HCT116 (cell line): ENCODE measurements around the gene ARMS2. TPM values are rescaled to one million over a fixed set of nuclear protein-coding genes. Genes with fewer than 3 reads are reported as not detected.

ENCODE experiments used
- ATAC-seq: fragments of 200-7000 bp; cut with Tn5 transposase; 2 replicates; pipeline ENCODE4 v1.9.1; 2020; ENCODE audit warnings: mild to moderate bottlenecking, moderate library complexity
- BruUV-seq: library from RNA; stranded (reverse); fragments of 400-500 nt; replicated peaks from 2 replicates; lab custom pipeline; 2021; lab: Mats Ljungman, UMichigan
- CTCF ChIA-PET: fragments of 300-600 bp; sonication (Branson Sonifier 250); formaldehyde crosslinking; loops from one replicate; lab custom pipeline; 2021; ENCODE audit warnings: antibody characterized with exemption; lab: Charles Lee
- POLR2A ChIA-PET: fragments of 300-600, 350-600 bp; sonication (Branson Sonifier 250); formaldehyde crosslinking; loops from one replicate; lab custom pipeline; 2021; ENCODE audit warnings: antibody characterized with exemption; lab: Charles Lee
- RAD21 ChIA-PET, 2 experiments: fragments of 300-600 bp; sonication (Branson Sonifier 250); formaldehyde crosslinking; loops; one replicate each; lab custom pipeline; 2023; ENCODE audit warnings: low total read pairs in 2 of 2; ENCODE audit not compliant: uncharacterized antibody in 2 of 2, unreplicated experiment in 2 of 2, low non-redundant PET in 1 of 2; lab: Charles Lee
- DNase-seq: peaks from one replicate; pipeline ENCODE4 v3.0.0-alpha.2; 2010; ENCODE audit warnings: low read depth, low spot score
- H2AFZ ChIP-seq: fragments of 200-600 bp; shearing (Covaris generic), sonication (generic); 2 replicates; pipeline ENCODE4 v1.6.1; 2017; ENCODE audit warnings: low read depth, mixed run types, mixed read lengths, antibody characterized with exemption, low read length; ENCODE audit not compliant: poor library complexity, severe bottlenecking
- H3K27ac ChIP-seq: 2 replicates; pipeline ENCODE4 v1.5.1; 2012; ENCODE audit warnings: low read depth, low read length
- H3K27me3 ChIP-seq: fragments of 200-600 bp; sonication (generic); 2 replicates; pipeline ENCODE4 v1.6.1; 2016; ENCODE audit warnings: mixed run types, low read length, mixed read lengths; ENCODE audit not compliant: insufficient read depth
- H3K36me3 ChIP-seq, 2 experiments: fragments of 200-500 bp in 1 of 2; fragments of 200-600 bp in 1 of 2; sonication (Bioruptor generic) in 1 of 2; sonication (generic) in 1 of 2; 2 replicates each; pipeline versions ENCODE4 v1.5.1 to v1.6.1; 2014 to 2016; ENCODE audit warnings: low read length in 2 of 2, inconsistent platforms in 1 of 2, mixed read lengths in 1 of 2, mixed run types in 1 of 2; ENCODE audit not compliant: insufficient read depth in 2 of 2, control insufficient read depth in 1 of 2
- H3K4me1 ChIP-seq, 2 experiments: fragments of 200-600 bp in 1 of 2; sonication (generic) in 1 of 2; 2 replicates each; pipeline versions ENCODE4 v1.5.1 to v1.6.1; 2012 to 2017; ENCODE audit warnings: low read length in 2 of 2, inconsistent platforms in 1 of 2, mild to moderate bottlenecking in 1 of 2, mixed read lengths in 1 of 2, mixed run types in 1 of 2, moderate library complexity in 1 of 2; ENCODE audit not compliant: insufficient read depth in 2 of 2, control insufficient read depth in 1 of 2
- H3K4me2 ChIP-seq: fragments of 200-600 bp; sonication (generic); 2 replicates; pipeline ENCODE4 v1.6.1; 2017; ENCODE audit warnings: mixed run types, low read length, mixed read lengths
- H3K4me3 ChIP-seq, 2 experiments: fragments of 200-600 bp in 1 of 2; sonication (generic) in 1 of 2; replicated peaks in 1 of 2; 2 replicates each; pipeline ENCODE4 v1.5.1; 2011 to 2016; ENCODE audit warnings: low read length in 2 of 2, control low read depth in 1 of 2, low read depth in 1 of 2, mild to moderate bottlenecking in 1 of 2, mixed read lengths in 1 of 2, mixed run types in 1 of 2
- H3K79me2 ChIP-seq: fragments of 200-600 bp; sonication (generic); 2 replicates; pipeline ENCODE4 v1.6.1; 2017; ENCODE audit warnings: mild to moderate bottlenecking, mixed run types, low read length, moderate library complexity, mixed read lengths; ENCODE audit not compliant: insufficient read depth
- H3K9ac ChIP-seq: fragments of 200-600 bp; sonication (generic); 2 replicates; pipeline ENCODE4 v1.6.1; 2016; ENCODE audit warnings: low read length, mixed read lengths
- H3K9me2 ChIP-seq: fragments of 200-600 bp; sonication (generic), shearing (Covaris generic); 2 replicates; pipeline ENCODE4 v1.6.1; 2017; ENCODE audit warnings: mixed run types, mild to moderate bottlenecking, moderate library complexity; ENCODE audit not compliant: insufficient read depth
- H3K9me3 ChIP-seq, 2 experiments: fragments of 200-500 bp in 1 of 2; fragments of 200-600 bp in 1 of 2; sonication (Bioruptor generic) in 1 of 2; sonication (generic) in 1 of 2; 2 replicates each; pipeline ENCODE4 v1.6.1; 2014 to 2017; ENCODE audit warnings: low read length in 2 of 2, mixed read lengths in 2 of 2, inconsistent platforms in 1 of 2, low read depth in 1 of 2, mild to moderate bottlenecking in 1 of 2, mixed run types in 1 of 2, moderate library complexity in 1 of 2; ENCODE audit not compliant: control insufficient read depth in 1 of 2, insufficient read depth in 1 of 2
- H4K20me1 ChIP-seq: fragments of 200-600 bp; sonication (generic), shearing (Covaris generic); 2 replicates; pipeline ENCODE4 v1.6.1; 2017; ENCODE audit warnings: mixed run types, mild to moderate bottlenecking, moderate library complexity; ENCODE audit not compliant: insufficient read depth
- ATF3 ChIP-seq: IDR thresholded peaks from 2 replicates; pipeline ENCODE4 v1.6.1; 2012
- CEBPB ChIP-seq: IDR thresholded peaks from 2 replicates; pipeline ENCODE4 v1.6.1; 2012; ENCODE audit warnings: low read depth
- CTCF ChIP-seq, 3 experiments: fragments of 200-600 bp in 1 of 3; sonication (generic) in 1 of 3; IDR thresholded peaks in 2 of 3; conservative IDR thresholded peaks in 1 of 3; 2 replicates each; pipeline ENCODE4 v1.5.1; 2012 to 2017; ENCODE audit warnings: low read depth in 2 of 3, low read length in 2 of 3, antibody characterized with exemption in 1 of 3, borderline replicate concordance in 1 of 3, control low read depth in 1 of 3, mild to moderate bottlenecking in 1 of 3, mixed read lengths in 1 of 3, mixed run types in 1 of 3, moderate library complexity in 1 of 3; ENCODE audit not compliant: insufficient read depth in 1 of 3
- EGR1 ChIP-seq: IDR thresholded peaks from 2 replicates; pipeline ENCODE4 v1.6.1; 2012; ENCODE audit warnings: low read depth
- ELF1 ChIP-seq: IDR thresholded peaks from 2 replicates; pipeline ENCODE4 v1.6.1; 2012; ENCODE audit warnings: low read depth, borderline replicate concordance
- EZH2phosphoT487 ChIP-seq: fragments of 200-600 bp; IDR thresholded peaks from 2 replicates; pipeline ENCODE4 v1.6.1; 2018; ENCODE audit warnings: antibody characterized with exemption, borderline replicate concordance
- JUND ChIP-seq: IDR thresholded peaks from 2 replicates; pipeline ENCODE4 v1.6.1; 2012
- MAX ChIP-seq: IDR thresholded peaks from 2 replicates; pipeline ENCODE4 v1.6.1; 2012
- POLR2A ChIP-seq: IDR thresholded peaks from 2 replicates; pipeline ENCODE4 v1.7.0; 2011; ENCODE audit warnings: borderline replicate concordance; ENCODE audit not compliant: insufficient read depth, insufficient read length; ENCODE audit errors: extremely low read depth
- SP1 ChIP-seq: IDR thresholded peaks from 2 replicates; pipeline ENCODE4 v1.6.1; 2012; ENCODE audit warnings: low read depth
- TCF7L2 ChIP-seq: IDR thresholded peaks from 2 replicates; pipeline ENCODE4 v1.7.0; 2011; ENCODE audit warnings: borderline replicate concordance, inconsistent platforms; ENCODE audit not compliant: insufficient read depth, insufficient read length; ENCODE audit errors: extremely low read depth
- YY1 ChIP-seq: IDR thresholded peaks from 2 replicates; pipeline ENCODE4 v1.6.1; 2011; ENCODE audit warnings: low read length, low read depth, moderate library complexity, mild to moderate bottlenecking; ENCODE audit not compliant: insufficient replicate concordance; ENCODE audit errors: extremely low read depth
- ZBTB33 ChIP-seq: IDR thresholded peaks from 2 replicates; pipeline ENCODE4 v1.6.1; 2011; ENCODE audit warnings: mild to moderate bottlenecking, low read length, moderate library complexity; ENCODE audit not compliant: insufficient replicate concordance; ENCODE audit errors: extremely low read depth
- ZFX ChIP-seq: fragments of 450-650 bp; IDR thresholded peaks from 2 replicates; pipeline ENCODE4 v1.6.1; 2017
- ZNF274 ChIP-seq: fragments of 200-500 bp; sonication (Bioruptor generic); IDR thresholded peaks from 2 replicates; pipeline ENCODE4 v1.6.1; 2014; ENCODE audit warnings: mild to moderate bottlenecking, low read depth, low read length, inconsistent platforms
- intact Hi-C: fragments of 100-400 bp; cut with micrococcal nuclease; formaldehyde crosslinking; loops from 2 replicates; pipeline ENCODE4 v1.10.0; 2022
- total RNA-seq: library from RNA; stranded (reverse); gene quantifications from one replicate; pipeline ENCODE4 v1.2.1, GENCODE V29; 2021; ENCODE audit not compliant: unreplicated experiment

Gene ARMS2
- total RNA-seq, 1 experiment from 2014 or later = not detected

GRCh38 chr10:122450353-122450990 is 4.0 kb upstream of the ARMS2 start:
- Histone ChIP-seq H3K4me1 (peaks cover 7 to 8% of the 10 kb centered on the region in 2 experiments; a peak in 3 of 4 replicates), H3K27ac (no peak overlapping the region), H3K4me3 (no peak overlapping the region), H3K9me3 (no peaks in the 10 kb centered on the region), H3K9ac (no peak overlapping the region), H3K27me3 (no peaks in the 10 kb centered on the region), H3K36me3 (no peaks in the 10 kb centered on the region), H3K79me2 (no peaks in the 10 kb centered on the region), H3K9me2 (no peaks in the 10 kb centered on the region), H4K20me1 (no peaks in the 10 kb centered on the region), H3K4me2 (no peak overlapping the region), H2AFZ (no peak overlapping the region)
- intact Hi-C loops = no loop called here
- ChIA-PET POLR2A (no interaction called here), RAD21 (no interaction called here), CTCF (interaction anchor here (0.7 kb wide), 1 partner anchor 152 kb away, joined by 3 read pairs; no protein-coding TSS in a partner anchor)
- BruUV-seq = no TSS peak
- TF ChIP-seq YY1 = no peak
- no peak for TF ChIP-seq ZFX
- no peak for TF ChIP-seq ZNF274
- no peak for TF ChIP-seq JUND
- TF ChIP-seq CEBPB = no peak
- TF ChIP-seq POLR2A = no peak
- TF ChIP-seq TCF7L2 = no peak
- TF ChIP-seq EGR1 = no peak
- no peak for TF ChIP-seq EZH2phosphoT487
- TF ChIP-seq ATF3 = no peak
- DNase-seq (no peak), ATAC-seq (no peak)

- Histone ChIP-seq H3K4me1 (no peaks in the 10 kb centered on the region), H4K20me1 (no peaks in the 10 kb centered on the region), H2AFZ (no peak overlapping the region), H3K36me3 (no peaks in the 10 kb centered on the region), H3K79me2 (no peaks in the 10 kb centered on the region), H3K4me2 (no peak overlapping the region), H3K27ac (no peak overlapping the region), H3K9me3 (no peaks in the 10 kb centered on the region), H3K9ac (no peak overlapping the region), H3K27me3 (no peaks in the 10 kb centered on the region), H3K9me2 (no peaks in the 10 kb centered on the region), H3K4me3 (no peak overlapping the region)
- no TSS peak for BruUV-seq
- DNase-seq (no peak), ATAC-seq (no peak)
- CTCF ChIA-PET = no interaction called here
- POLR2A ChIA-PET = no interaction called here
- intact Hi-C loops = no loop called here
- RAD21 ChIA-PET = no interaction called here
- no peak for TF ChIP-seq EGR1
- TF ChIP-seq MAX = no peak
- TF ChIP-seq EZH2phosphoT487 = no peak
- no peak for TF ChIP-seq CEBPB
- no peak for TF ChIP-seq POLR2A
- TF ChIP-seq CTCF (IDR thresholded peaks at IDR 0.05 in 2 of 3, conservative IDR thresholded peaks at IDR 0.05 in 1 of 3; ENCODE audit: borderline replicate concordance in 1 of 3, insufficient read depth in 1 of 3, low read depth in 2 of 3, low read length in 2 of 3) = no peak
- no peak for TF ChIP-seq ELF1
- TF ChIP-seq ATF3 = no peak
- TF ChIP-seq ZBTB33 = no peak
- TF ChIP-seq SP1 = no peak
Observed at GRCh38 chr10:122454071-122454470, 382 bp upstream of the ARMS2 start.
